Fibroblast of skin of right biceps (primary cell): ENCODE results near the gene PPP2R3B.
"Not testable (repeated sequence)": the region's sequence is repeated elsewhere in the genome, so short reads cannot be mapped to it uniquely, and the experiment has no call there.

Experiments used
- DNase-seq: peaks from one replicate; pipeline ENCODE4 v3.0.0-alpha.2; 2013

The PPP2R3B gene

GRCh38 chrX:386768-387575, at the start of gene PPP2R3B:
Gene PPP2R3B (minus strand): TSS chrX:386907. CDS start chrX:386691, 216 bp downstream.
- DNase-seq = peak; percentile 98

- no peak for DNase-seq
These were observed 48.9 kb upstream of the PPP2R3B start for GRCh38 chrX:435536-436122.

- no peak for DNase-seq
These were observed 48.2 kb upstream of the PPP2R3B start for GRCh38 chrX:434946-435345.

- DNase-seq = no peak
These were observed 47.1 kb upstream of the PPP2R3B start for GRCh38 chrX:433771-434170.

GRCh38 chrX:432666-433065, 46.0 kb upstream of the PPP2R3B start:
- DNase-seq = not testable (repeated sequence)

- no peak for DNase-seq
These were observed 44.9 kb upstream of the PPP2R3B start for GRCh38 chrX:431492-432111.

GRCh38 chrX:431056-431455, 44.3 kb upstream of the PPP2R3B start:
- DNase-seq = no peak

GRCh38 chrX:429266-429825, 42.6 kb upstream of the PPP2R3B start:
- DNase-seq = no peak

GRCh38 chrX:427812-428725, 41.4 kb upstream of the PPP2R3B start:
- peak; percentile 64 for DNase-seq

- DNase-seq = peak; percentile 33
These were observed 40.2 kb upstream of the PPP2R3B start for GRCh38 chrX:426881-427280.

- no peak for DNase-seq
These were observed 38.3 kb upstream of the PPP2R3B start for GRCh38 chrX:425056-425455.

GRCh38 chrX:421646-422391, 35.1 kb upstream of the PPP2R3B start:
- no peak for DNase-seq

GRCh38 chrX:420496-421223, 34.0 kb upstream of the PPP2R3B start:
- no peak for DNase-seq

- no peak for DNase-seq
These were observed 32.4 kb upstream of the PPP2R3B start for GRCh38 chrX:418927-419729.

- DNase-seq = not testable (repeated sequence)
These were observed 28.8 kb upstream of the PPP2R3B start for GRCh38 chrX:415498-415897.

GRCh38 chrX:413322-414201, 26.9 kb upstream of the PPP2R3B start:
- peak; percentile 59 for DNase-seq

- DNase-seq = no peak
These were observed 23.6 kb upstream of the PPP2R3B start for GRCh38 chrX:410296-410695.

GRCh38 chrX:405149-405548, 18.4 kb upstream of the PPP2R3B start:
- no peak for DNase-seq

GRCh38 chrX:404656-405055, 17.9 kb upstream of the PPP2R3B start:
- no peak for DNase-seq
